NCI-H69 (cell line): ENCODE results near the gene HOXA4.
A peak's percentile ranks its signal among the peaks of the same experiment; 100 is the strongest.

Experiments used
- DNase-seq: peaks from one replicate; lab custom pipeline; 2025; lab: John Stamatoyannopoulos, UW

HOXA4 gene

GRCh38 chr7:27147199-27148030 lies 16.9 kb upstream of the HOXA4 start, which contains the start of gene HOXA6:
HOXA6 (minus strand) TSS chr7:27147774; CDS start chr7:27147749, 25 bp downstream.
- DNase-seq, result peak; percentile 36

- DNase-seq, result no peak
Observed at GRCh38 chr7:27146491-27147198, 16.1 kb upstream of the HOXA4 start.

- no peak for DNase-seq
Observed at GRCh38 chr7:27145914-27146412, 15.4 kb upstream of the HOXA4 start.

GRCh38 chr7:27145165-27145913 lies 14.8 kb upstream of the HOXA4 start:
- DNase-seq, result no peak

- no peak for DNase-seq
Observed at GRCh38 chr7:27144781-27145164, 14.2 kb upstream of the HOXA4 start.

GRCh38 chr7:27143950-27144780 lies 13.6 kb upstream of the HOXA4 start:
- no peak for DNase-seq

GRCh38 chr7:27143023-27143949 lies 12.7 kb upstream of the HOXA4 start, which contains the start of gene HOXA5:
HOXA5 (minus strand) TSS chr7:27143681; CDS start chr7:27143607, 74 bp downstream.
- no peak for DNase-seq

- no peak for DNase-seq
Observed at GRCh38 chr7:27142580-27143022, 12.0 kb upstream of the HOXA4 start.

GRCh38 chr7:27141923-27142579 lies 11.5 kb upstream of the HOXA4 start:
- no peak for DNase-seq

- DNase-seq, result no peak
Observed at GRCh38 chr7:27141137-27141922, 10.8 kb upstream of the HOXA4 start.

GRCh38 chr7:27140126-27140857 lies 9.7 kb upstream of the HOXA4 start:
- DNase-seq, result no peak

GRCh38 chr7:27139334-27140125 lies 9.0 kb upstream of the HOXA4 start:
- DNase-seq, result no peak

- no peak for DNase-seq
Observed at GRCh38 chr7:27138985-27139333, 8.4 kb upstream of the HOXA4 start.

GRCh38 chr7:27138472-27138871 lies 7.9 kb upstream of the HOXA4 start:
- DNase-seq, result no peak

GRCh38 chr7:27137640-27138315 lies 7.2 kb upstream of the HOXA4 start:
- no peak for DNase-seq

GRCh38 chr7:27134392-27134791 lies 3.8 kb upstream of the HOXA4 start:
- DNase-seq, result peak; percentile 37
